ENCODE data around the gene CDC42EP3.

DNA sequence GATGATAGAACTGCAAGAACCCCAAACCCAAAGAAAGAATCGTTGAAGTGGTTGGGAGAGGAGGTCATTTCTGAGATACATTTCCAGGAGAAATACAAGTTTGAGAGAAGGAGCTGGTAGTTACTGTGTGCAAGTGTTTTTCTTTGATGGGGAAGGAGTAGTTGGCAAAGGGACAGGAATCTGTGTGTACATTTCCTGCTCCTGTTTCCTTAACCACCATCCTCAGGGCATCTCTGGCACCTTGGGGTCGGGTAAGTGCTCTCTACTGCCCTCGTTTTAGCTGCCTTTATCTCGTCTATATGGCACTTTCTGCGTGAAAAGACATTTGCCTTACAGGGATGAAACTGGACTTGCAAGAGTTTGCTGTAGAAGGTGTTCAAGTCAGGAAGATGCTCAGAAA is 27.3 kb downstream of the CDC42EP3 start:
- TF ChIP-seq, protein P1, sequence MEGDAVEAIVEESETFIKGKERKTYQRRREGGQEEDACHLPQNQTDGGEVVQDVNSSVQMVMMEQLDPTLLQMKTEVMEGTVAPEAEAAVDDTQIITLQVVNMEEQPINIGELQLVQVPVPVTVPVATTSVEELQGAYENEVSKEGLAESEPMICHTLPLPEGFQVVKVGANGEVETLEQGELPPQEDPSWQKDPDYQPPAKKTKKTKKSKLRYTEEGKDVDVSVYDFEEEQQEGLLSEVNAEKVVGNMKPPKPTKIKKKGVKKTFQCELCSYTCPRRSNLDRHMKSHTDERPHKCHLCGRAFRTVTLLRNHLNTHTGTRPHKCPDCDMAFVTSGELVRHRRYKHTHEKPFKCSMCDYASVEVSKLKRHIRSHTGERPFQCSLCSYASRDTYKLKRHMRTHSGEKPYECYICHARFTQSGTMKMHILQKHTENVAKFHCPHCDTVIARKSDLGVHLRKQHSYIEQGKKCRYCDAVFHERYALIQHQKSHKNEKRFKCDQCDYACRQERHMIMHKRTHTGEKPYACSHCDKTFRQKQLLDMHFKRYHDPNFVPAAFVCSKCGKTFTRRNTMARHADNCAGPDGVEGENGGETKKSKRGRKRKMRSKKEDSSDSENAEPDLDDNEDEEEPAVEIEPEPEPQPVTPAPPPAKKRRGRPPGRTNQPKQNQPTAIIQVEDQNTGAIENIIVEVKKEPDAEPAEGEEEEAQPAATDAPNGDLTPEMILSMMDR (conservative IDR thresholded peaks at IDR 0.05 in 1 of 2, IDR thresholded peaks at IDR 0.05 in 1 of 2; ENCODE audit: extremely low read depth in 1 of 2, insufficient read depth in 1 of 2, low read depth in 1 of 2, low read length in 2 of 2), result no peak
- TF ChIP-seq EZH2 (IDR thresholded peaks at IDR 0.05; ENCODE audit: borderline replicate concordance, low read length), result no peak
